Fibroblast of the aortic adventitia (primary cell): ENCODE results near the gene TBX2. TPM values are rescaled to one million over a fixed set of nuclear protein-coding genes. Genes with fewer than 3 reads are reported as not detected.

Source experiments
- DNase-seq: peaks from one replicate; pipeline ENCODE4 v3.0.0-alpha.2; 2010; ENCODE audit warnings: low read depth
- H3K4me3 ChIP-seq: 2 replicates; pipeline ENCODE4 v1.5.1; 2011; ENCODE audit warnings: low read depth, mild to moderate bottlenecking, control low read depth, low read length, moderate library complexity
- total RNA-seq: library from RNA; depleted of rRNA; stranded (reverse); fragments of >200 nt; gene quantifications from 2 replicates; pipeline ENCODE4 v1.2.3, GENCODE V29; 2012; ENCODE audit warnings: low replicate concordance
- TF ChIP-seq, protein P1 (sequence below): IDR thresholded peaks from 2 replicates; pipeline ENCODE4 v1.5.1; 2011; ENCODE audit warnings: mild to moderate bottlenecking, low read length, control low read depth, inconsistent platforms; ENCODE audit not compliant: insufficient read depth

The TBX2 gene
- total RNA-seq, 1 donor: 20.8 TPM

DNA sequence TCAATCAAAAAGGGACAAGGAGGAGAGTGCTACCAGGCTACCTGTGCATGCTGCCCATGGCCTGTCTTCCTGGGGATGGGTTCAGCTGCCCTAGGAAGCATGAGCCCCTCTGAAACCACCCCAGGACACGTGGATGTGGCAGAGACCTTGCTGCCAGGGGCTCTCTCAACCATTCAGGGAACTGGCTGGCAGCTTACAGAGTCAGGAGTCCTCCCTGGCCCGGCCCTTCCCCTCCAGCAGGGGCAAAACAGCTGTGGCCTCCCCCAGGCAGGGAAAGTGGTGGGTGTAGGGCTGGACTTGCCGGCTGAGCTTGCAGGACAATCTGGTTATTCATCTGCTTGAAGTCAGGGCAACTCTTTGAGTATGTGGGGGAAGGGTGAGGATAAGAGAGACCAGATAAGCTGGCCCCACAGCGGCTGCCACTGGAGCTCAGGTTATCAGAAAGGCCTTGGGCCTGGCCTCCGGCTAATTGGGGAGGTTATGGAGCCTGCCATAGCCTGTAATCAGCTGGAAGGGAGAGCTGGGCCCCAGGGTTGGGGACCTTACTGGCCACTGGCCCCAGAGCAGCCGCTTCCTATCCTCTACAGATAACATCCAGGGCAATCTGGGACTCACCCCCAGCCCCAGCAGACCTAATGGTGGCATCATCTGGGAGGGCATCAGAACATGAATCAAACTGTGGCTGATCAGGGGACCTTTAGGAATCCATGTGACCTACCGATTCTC lies 5.6 kb upstream of the TBX2 start:
- TF ChIP-seq, protein P1, sequence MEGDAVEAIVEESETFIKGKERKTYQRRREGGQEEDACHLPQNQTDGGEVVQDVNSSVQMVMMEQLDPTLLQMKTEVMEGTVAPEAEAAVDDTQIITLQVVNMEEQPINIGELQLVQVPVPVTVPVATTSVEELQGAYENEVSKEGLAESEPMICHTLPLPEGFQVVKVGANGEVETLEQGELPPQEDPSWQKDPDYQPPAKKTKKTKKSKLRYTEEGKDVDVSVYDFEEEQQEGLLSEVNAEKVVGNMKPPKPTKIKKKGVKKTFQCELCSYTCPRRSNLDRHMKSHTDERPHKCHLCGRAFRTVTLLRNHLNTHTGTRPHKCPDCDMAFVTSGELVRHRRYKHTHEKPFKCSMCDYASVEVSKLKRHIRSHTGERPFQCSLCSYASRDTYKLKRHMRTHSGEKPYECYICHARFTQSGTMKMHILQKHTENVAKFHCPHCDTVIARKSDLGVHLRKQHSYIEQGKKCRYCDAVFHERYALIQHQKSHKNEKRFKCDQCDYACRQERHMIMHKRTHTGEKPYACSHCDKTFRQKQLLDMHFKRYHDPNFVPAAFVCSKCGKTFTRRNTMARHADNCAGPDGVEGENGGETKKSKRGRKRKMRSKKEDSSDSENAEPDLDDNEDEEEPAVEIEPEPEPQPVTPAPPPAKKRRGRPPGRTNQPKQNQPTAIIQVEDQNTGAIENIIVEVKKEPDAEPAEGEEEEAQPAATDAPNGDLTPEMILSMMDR: no peak
- no peak overlapping the region for H3K4me3 ChIP-seq
- DNase-seq: no peak

DNA sequence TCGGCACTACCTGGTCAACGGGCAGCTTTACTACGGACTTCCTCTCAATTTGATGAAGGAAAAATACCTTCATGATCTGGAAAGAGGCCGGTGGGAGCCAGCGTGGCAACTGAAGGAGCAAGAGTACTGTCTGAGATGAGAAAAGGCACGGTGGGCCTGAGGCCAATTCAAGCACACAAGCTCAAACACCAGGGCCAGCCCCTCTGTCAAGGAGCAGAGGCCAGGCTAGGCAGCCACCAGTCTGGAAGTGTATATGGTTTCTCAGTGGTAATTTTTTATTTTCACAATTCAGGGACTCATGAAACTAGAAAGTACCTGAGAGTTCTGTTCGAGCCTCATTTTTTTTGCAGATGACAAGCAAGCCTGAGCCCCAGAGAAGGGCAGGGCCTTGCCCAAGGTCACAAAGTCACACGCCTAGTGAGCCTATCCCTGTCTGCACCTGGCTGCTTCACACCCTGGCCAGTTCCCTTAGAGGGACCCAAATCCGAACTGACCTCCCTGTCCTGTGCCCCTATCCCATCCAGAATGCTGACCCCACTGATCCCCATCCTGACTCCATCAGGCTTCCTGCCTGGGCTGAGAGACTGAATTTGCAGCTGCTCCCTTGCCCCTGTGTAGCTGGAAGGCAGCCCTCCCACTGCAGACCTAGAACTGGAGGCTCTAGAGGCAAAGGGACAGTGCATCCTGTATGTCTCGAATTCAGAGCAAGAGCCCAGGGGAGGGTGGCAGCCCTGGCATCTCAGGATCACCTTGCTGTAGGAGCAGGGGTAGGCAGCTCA lies 4.8 kb upstream of the TBX2 start:
- no peak for DNase-seq
- no peak overlapping the region for H3K4me3 ChIP-seq
- TF ChIP-seq, protein P1: no peak

DNA sequence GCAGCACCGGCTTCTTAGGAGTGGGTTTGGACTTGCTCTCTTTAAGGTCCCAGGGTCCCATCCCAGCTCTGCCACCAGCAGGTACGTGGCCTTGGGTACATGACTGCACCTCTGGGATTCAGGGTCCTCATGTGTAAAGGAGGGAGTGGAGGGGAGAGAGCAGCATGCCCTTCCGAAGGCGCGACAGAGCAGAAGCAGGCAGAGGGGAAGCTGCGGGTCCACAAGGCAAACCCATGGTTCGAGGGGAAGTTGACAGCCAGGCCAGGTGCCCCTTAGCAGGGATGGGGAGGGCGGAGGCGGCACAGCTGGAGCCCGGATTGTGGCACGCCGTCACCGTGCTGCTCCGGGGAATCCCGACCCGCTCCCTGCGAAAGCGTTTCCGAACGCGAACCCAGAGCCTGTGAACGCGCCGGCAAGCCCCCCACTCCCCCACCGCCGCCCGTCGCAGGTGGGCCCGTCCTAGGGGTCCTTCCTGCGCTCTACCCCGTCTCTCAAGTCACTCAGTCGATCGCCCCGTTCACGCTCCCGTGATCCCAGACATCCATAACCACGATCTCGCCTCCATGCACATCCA lies 4.1 kb upstream of the TBX2 start:
- no peak for DNase-seq
- H3K4me3 ChIP-seq: no peak overlapping the region
- TF ChIP-seq, protein P1: no peak

DNA sequence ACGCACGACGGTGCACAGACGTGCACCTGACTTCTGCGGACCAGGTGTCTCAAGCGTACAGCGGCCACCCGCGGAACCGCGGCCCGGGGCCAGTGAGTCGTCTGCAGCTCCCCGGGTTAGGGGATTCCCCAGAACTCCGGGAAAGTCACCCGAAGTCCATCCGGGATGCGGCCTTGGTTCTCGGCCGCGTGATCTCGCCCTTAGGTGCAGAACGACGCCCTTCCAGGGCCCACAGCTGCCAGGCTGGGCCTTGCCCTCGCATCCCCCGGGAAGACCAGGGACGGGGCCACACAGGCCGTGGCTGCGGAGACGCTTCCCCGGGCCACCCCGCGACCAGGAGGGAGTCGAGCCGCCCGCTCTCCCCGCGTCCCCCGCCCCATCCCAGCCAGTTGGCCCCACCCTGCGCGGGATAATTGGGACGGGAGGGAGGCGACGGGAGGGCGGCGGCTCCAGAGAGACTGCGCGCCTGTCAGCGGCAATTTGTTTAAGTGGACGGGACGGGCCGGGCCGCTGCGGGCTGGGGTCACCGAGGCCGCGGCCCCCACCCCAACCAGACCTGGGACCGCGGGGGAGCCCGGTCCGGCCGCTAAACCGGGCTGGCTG lies 3.6 kb upstream of the TBX2 start:
- no peak overlapping the region for H3K4me3 ChIP-seq
- DNase-seq: no peak
- TF ChIP-seq, protein P1: no peak

DNA sequence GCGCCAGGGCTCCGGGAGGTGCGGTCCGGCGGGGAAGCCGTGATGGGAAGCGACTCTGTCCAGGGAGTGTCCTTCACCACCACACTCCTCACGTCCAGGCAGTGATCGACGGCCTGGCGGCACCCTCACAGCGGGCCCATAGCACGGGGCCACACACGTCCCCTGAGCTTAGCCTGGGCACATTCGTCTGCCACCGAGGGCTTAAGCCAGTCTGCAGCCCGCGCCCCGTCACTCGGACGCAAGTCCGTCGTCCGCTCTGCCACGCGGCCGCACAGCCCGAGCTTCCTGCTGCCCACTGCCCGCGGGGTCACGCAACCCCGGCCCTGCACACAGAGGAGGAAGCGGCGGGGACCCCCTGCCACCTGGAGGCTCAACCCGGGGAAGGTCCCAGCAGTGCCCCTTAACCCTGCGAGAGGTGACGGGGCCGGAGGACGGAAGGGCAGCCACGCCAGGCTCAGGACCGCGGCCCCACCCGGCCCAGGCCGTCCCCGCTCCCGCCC lies 3.0 kb upstream of the TBX2 start:
- no peak for DNase-seq
- peak overlapping the region; percentile 82 for H3K4me3 ChIP-seq
- TF ChIP-seq, protein P1: no peak

DNA sequence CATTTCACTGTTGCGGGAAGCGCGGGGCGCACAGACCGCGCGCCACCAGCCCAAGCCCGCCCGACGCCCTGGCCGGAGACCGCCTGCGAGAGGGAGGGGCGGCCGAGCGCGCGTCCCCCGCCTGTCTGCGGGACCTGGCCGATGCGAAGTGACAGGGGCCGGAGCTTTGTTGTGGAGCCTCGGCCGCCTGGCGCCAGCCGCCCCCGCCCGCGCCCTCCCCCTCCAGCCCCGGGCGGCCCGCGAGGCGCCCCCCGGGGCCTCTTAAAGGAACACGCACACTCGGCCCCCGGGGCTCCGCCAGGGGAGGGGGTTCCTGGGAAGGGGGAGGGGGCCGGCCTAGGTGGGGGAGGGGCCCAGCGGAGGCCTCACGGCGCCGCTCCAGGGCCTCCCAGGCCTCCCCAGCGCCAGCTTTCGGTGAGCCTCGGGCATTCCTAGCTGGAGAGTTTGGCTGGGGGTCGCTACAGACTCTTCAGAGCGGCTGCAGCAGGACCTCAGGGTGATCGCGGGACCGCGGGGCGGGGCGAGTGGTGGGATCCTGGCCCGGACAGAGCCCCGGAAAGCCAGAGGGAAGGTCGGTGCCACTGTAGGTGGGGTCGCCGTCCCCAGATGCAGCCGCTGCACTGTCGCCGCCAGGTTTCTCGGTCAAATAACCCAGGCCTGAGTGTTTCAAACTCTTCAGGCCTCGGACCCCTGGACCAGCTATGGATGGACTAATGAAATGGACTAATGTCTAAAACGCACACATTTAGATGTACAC lies 2.4 kb upstream of the TBX2 start:
- DNase-seq: peak; percentile 39
- H3K4me3 ChIP-seq: peak overlapping the region; percentile 82
- TF ChIP-seq, protein P1: peak; percentile 17
